WTC11 (cell line): Measurements from ENCODE around the gene KRTAP10-6. TPM values are rescaled to one million over a fixed set of nuclear protein-coding genes. Genes with fewer than 3 reads are reported as not detected.
"Not testable (repeated sequence)": the region's sequence is repeated elsewhere in the genome, so short reads cannot be mapped to it uniquely, and the experiment has no call there.

Experiments
- ATAC-seq: fragments of 200-7000 bp; cut with Tn5 transposase; 2 replicates; pipeline ENCODE4 v1.10.0; 2021; ENCODE audit warnings: mild to moderate bottlenecking, moderate library complexity
- CTCF ChIA-PET: fragments of 300-600 bp; sonication (Branson Sonifier 250); formaldehyde crosslinking; loops from one replicate; lab custom pipeline; 2021; ENCODE audit warnings: antibody characterized with exemption; lab: Charles Lee
- POLR2A ChIA-PET: fragments of 350-600 bp; sonication (Branson Sonifier 250); formaldehyde crosslinking; loops from one replicate; lab custom pipeline; 2021; ENCODE audit warnings: antibody characterized with exemption; lab: Charles Lee
- DNase-seq: peaks from one replicate; pipeline ENCODE4 v3.0.0; 2021; ENCODE audit warnings: low spot score
- H3K27ac Mint-ChIP-seq: 2 replicates; pipeline ENCODE4 v1.8.0; 2021; ENCODE audit warnings: mixed read lengths
- H3K27me3 Mint-ChIP-seq: 2 replicates; pipeline ENCODE4 v1.8.0; 2021; ENCODE audit warnings: low read depth, mild to moderate bottlenecking, moderate library complexity, mixed read lengths
- H3K36me3 Mint-ChIP-seq: 2 replicates; pipeline ENCODE4 v1.8.0; 2021; ENCODE audit warnings: mixed read lengths
- H3K4me1 Mint-ChIP-seq: 2 replicates; pipeline ENCODE4 v1.8.0; 2022; ENCODE audit warnings: mixed read lengths
- H3K4me3 Mint-ChIP-seq: 2 replicates; pipeline ENCODE4 v1.8.0; 2021; ENCODE audit warnings: mild to moderate bottlenecking, moderate library complexity, mixed read lengths
- H3K9me3 Mint-ChIP-seq: 2 replicates; pipeline ENCODE4 v1.8.0; 2021; ENCODE audit warnings: mixed read lengths
- ETV6 ChIP-seq: sonication (generic); formaldehyde crosslinking; IDR thresholded peaks from 2 replicates; pipeline ENCODE4 v1.8.1; 2022; ENCODE audit warnings: mild to moderate bottlenecking, missing genetic modification reagents
- FOXK1 ChIP-seq: sonication (generic); formaldehyde crosslinking; IDR thresholded peaks from 2 replicates; pipeline ENCODE4 v1.8.0; 2022; ENCODE audit warnings: mild to moderate bottlenecking, moderate library complexity, missing genetic modification reagents
- FOXP1 ChIP-seq: sonication (generic); formaldehyde crosslinking; IDR thresholded peaks from 2 replicates; pipeline ENCODE4 v1.8.0; 2022; ENCODE audit warnings: missing genetic modification reagents, mild to moderate bottlenecking, moderate library complexity, borderline replicate concordance
- NFE2L1 ChIP-seq: sonication (generic); formaldehyde crosslinking; IDR thresholded peaks from 2 replicates; pipeline ENCODE4 v1.8.1; 2023; ENCODE audit warnings: missing genetic modification reagents
- RELA ChIP-seq: sonication (generic); formaldehyde crosslinking; IDR thresholded peaks from 2 replicates; pipeline ENCODE4 v1.8.1; 2022; ENCODE audit warnings: missing genetic modification reagents, mild to moderate bottlenecking, borderline replicate concordance
- SP1 ChIP-seq: sonication (generic); formaldehyde crosslinking; conservative IDR thresholded peaks from 2 replicates; pipeline ENCODE4 v1.8.1; 2022; ENCODE audit warnings: missing genetic modification reagents
- ZNF317 ChIP-seq: sonication (generic); formaldehyde crosslinking; IDR thresholded peaks from 2 replicates; pipeline ENCODE4 v1.8.1; 2023; ENCODE audit warnings: low read depth, mild to moderate bottlenecking, moderate library complexity, missing genetic modification reagents, borderline replicate concordance
- total RNA-seq: library from RNA; stranded (reverse); gene quantifications from 3 replicates; pipeline ENCODE4 v1.2.3, GENCODE V29; 2021
- TF ChIP-seq, protein P1 (sequence below): sonication (generic); formaldehyde crosslinking; IDR thresholded peaks from 2 replicates; pipeline ENCODE4 v1.8.1; 2022; ENCODE audit warnings: mild to moderate bottlenecking, moderate library complexity, missing genetic modification reagents
- TF ChIP-seq, protein P2 (sequence below): sonication (generic); formaldehyde crosslinking; IDR thresholded peaks from 2 replicates; pipeline ENCODE4 v1.8.1; 2022; ENCODE audit warnings: mild to moderate bottlenecking, missing genetic modification reagents, moderate library complexity, borderline replicate concordance
- TF ChIP-seq, protein P3 (sequence below): sonication (generic); formaldehyde crosslinking; IDR thresholded peaks from 2 replicates; pipeline ENCODE4 v1.8.0; 2023; ENCODE audit warnings: missing genetic modification reagents

KRTAP10-6 gene
- total RNA-seq, 1 experiment from 2014 or later, result 0.17 TPM

- peaks cover 34% of the 10 kb centered on the region for H3K36me3 Mint-ChIP-seq
- no peak overlapping the region for H3K4me3 Mint-ChIP-seq
- peaks cover 27% of the 10 kb centered on the region for H3K4me1 Mint-ChIP-seq
- ATAC-seq, result no peak
- peaks cover 4% of the 10 kb centered on the region for H3K27me3 Mint-ChIP-seq
- CTCF ChIA-PET, result no interaction called here
- peaks cover 32% of the 10 kb centered on the region for H3K9me3 Mint-ChIP-seq
- DNase-seq, result no peak
- no peak for TF ChIP-seq ZNF317
- TF ChIP-seq NFE2L1 (CRISPR knock-in tag), result no peak
- TF ChIP-seq ETV6 (CRISPR knock-in tag), result no peak
- H3K27ac Mint-ChIP-seq, result 0 out of 2 replicates have a peak overlapping the region, but pooled peaks have one; percentile 72
- POLR2A ChIA-PET, result no interaction called here
Measured at GRCh38 chr21:44613386-44614155, 21.3 kb upstream of the KRTAP10-6 start.

- Mint-ChIP-seq H3K4me3 (no peak overlapping the region), H3K27me3 (peaks cover 4% of the 10 kb centered on the region), H3K27ac (peak overlapping the region; percentile 72)
- ATAC-seq (no peak), DNase-seq (no peak)
- ChIA-PET POLR2A (no interaction called here), CTCF (no interaction called here)
- TF ChIP-seq, protein P1, sequence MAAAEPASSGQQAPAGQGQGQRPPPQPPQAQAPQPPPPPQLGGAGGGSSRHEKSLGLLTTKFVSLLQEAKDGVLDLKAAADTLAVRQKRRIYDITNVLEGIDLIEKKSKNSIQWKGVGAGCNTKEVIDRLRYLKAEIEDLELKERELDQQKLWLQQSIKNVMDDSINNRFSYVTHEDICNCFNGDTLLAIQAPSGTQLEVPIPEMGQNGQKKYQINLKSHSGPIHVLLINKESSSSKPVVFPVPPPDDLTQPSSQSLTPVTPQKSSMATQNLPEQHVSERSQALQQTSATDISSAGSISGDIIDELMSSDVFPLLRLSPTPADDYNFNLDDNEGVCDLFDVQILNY (CRISPR knock-in tag), result no peak
- TF ChIP-seq RELA (CRISPR knock-in tag), result 0 out of 2 replicates have a peak, but pooled peaks have one; percentile 5
- TF ChIP-seq, all 79 proteins: peak for 1
- H3K36me3 Mint-ChIP-seq, result peaks cover 33% of the 10 kb centered on the region
- peaks cover 23% of the 10 kb centered on the region for H3K4me1 Mint-ChIP-seq
- H3K9me3 Mint-ChIP-seq, result peaks cover 31% of the 10 kb centered on the region
Measured at GRCh38 chr21:44612669-44613229, 20.4 kb upstream of the KRTAP10-6 start.

- Mint-ChIP-seq H3K36me3 (peaks cover 33% of the 10 kb centered on the region), H3K9me3 (peaks cover 31% of the 10 kb centered on the region), H3K27ac (no peak within 1 kb of the TSS), H3K27me3 (peaks cover 4% of the 10 kb centered on the region), H3K4me3 (no peak within 1 kb of the TSS), H3K4me1 (peaks cover 19% of the 10 kb centered on the region)
- DNase-seq, result no peak
- ATAC-seq, result no peak
- POLR2A ChIA-PET, result no interaction called here
- TF ChIP-seq RELA (CRISPR knock-in tag), result 0 out of 2 replicates have a peak, but pooled peaks have one; percentile 54
- TF ChIP-seq, protein P2, sequence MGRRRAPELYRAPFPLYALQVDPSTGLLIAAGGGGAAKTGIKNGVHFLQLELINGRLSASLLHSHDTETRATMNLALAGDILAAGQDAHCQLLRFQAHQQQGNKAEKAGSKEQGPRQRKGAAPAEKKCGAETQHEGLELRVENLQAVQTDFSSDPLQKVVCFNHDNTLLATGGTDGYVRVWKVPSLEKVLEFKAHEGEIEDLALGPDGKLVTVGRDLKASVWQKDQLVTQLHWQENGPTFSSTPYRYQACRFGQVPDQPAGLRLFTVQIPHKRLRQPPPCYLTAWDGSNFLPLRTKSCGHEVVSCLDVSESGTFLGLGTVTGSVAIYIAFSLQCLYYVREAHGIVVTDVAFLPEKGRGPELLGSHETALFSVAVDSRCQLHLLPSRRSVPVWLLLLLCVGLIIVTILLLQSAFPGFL, result no peak
- CTCF ChIA-PET, result no interaction called here
Measured at GRCh38 chr21:44612029-44612486, 19.8 kb upstream of the KRTAP10-6 start, which contains the start of gene KRTAP10-8. Gene KRTAP10-8 (plus strand): TSS chr21:44612079. CDS start chr21:44612101, 22 bp downstream.

DNA sequence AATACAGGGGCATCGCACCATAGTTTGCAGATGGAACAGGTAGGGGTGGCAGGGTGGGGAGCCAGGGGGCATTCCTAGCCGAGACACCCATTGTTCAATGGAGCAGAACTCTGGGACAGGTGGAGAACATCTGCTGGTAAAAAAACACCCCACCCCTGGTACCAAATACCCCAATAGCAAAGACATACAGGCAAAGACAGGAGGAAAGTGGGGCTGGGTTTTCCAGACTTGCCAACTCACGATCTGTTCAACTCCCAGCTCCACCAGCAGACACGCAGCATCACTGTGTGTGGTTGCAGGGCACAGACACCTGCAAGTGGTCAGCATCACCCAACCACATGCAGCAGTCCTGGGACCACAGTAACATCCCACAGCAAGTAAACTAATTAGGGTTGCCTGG is 19.2 kb upstream of the KRTAP10-6 start:
- peaks cover 4% of the 10 kb centered on the region for H3K27me3 Mint-ChIP-seq
- no peak overlapping the region for H3K4me3 Mint-ChIP-seq
- ATAC-seq (no peak), DNase-seq (no peak)
- H3K27ac Mint-ChIP-seq, result no peak overlapping the region
- CTCF ChIA-PET, result no interaction called here
- H3K4me1 Mint-ChIP-seq, result peaks cover 16% of the 10 kb centered on the region
- H3K9me3 Mint-ChIP-seq, result peaks cover 33% of the 10 kb centered on the region
- POLR2A ChIA-PET, result no interaction called here
- peaks cover 33% of the 10 kb centered on the region for H3K36me3 Mint-ChIP-seq
- no peak for TF ChIP-seq FOXK1 (CRISPR knock-in tag)
- TF ChIP-seq, protein P3, sequence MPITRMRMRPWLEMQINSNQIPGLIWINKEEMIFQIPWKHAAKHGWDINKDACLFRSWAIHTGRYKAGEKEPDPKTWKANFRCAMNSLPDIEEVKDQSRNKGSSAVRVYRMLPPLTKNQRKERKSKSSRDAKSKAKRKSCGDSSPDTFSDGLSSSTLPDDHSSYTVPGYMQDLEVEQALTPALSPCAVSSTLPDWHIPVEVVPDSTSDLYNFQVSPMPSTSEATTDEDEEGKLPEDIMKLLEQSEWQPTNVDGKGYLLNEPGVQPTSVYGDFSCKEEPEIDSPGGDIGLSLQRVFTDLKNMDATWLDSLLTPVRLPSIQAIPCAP (CRISPR knock-in tag), result no peak
- TF ChIP-seq, protein P1 (CRISPR knock-in tag), result no peak
- no peak for TF ChIP-seq FOXP1 (CRISPR knock-in tag)
- no peak for TF ChIP-seq SP1
- TF ChIP-seq, all 79 proteins: peak for 0

GRCh38 chr21:44610157-44610843 is 18.0 kb upstream of the KRTAP10-6 start:
- H3K4me1 Mint-ChIP-seq, H3K27ac Mint-ChIP-seq, H3K27me3 Mint-ChIP-seq, H3K4me3 Mint-ChIP-seq, CTCF ChIA-PET, DNase-seq, ATAC-seq: not testable (repeated sequence)
- Mint-ChIP-seq H3K9me3 (peaks cover 41% of the 10 kb centered on the region), H3K36me3 (peaks cover 33% of the 10 kb centered on the region)
- POLR2A ChIA-PET, result interaction anchor here (0.6 kb wide), 1 partner anchor 781 kb away, joined by 3 read pairs; no protein-coding TSS in a partner anchor
